ENCODE measurements around the gene RNF112. TPM values are rescaled to one million over a fixed set of nuclear protein-coding genes. Genes with fewer than 3 reads are reported as not detected.

RNF112 gene
- polyA plus RNA-seq, 1 donor from 2014 or later = 33.3 TPM

DNA sequence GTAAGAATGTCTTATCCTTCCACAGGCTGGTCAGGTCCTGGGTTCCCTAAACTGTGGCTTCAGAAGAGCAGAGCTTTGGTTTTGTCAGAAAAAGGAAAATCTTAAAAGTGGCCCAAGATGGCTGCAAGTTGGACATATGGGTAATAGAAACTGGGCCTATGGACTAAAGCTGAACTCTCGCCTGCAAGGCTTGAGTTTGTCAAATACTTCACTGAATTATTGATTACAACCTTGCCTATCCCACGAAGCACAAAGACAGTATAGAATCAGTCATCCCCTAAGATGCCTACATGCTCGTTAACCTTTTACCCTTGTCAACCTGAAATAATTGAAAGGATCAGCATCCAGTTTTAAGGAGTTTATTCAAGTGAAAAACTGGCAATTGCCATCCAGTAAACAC, 20.7 kb downstream of the RNF112 start:
- H3F3A ChIP-seq (ENCODE audit: insufficient read depth, low read length, poor library complexity, severe bottlenecking) = no peaks in the 10 kb centered on the region
- H3K79me2 ChIP-seq (replicated peaks; ENCODE audit: insufficient read depth, low read length) = no peaks in the 10 kb centered on the region
- H3K27me3 ChIP-seq (ENCODE audit: insufficient read depth, low read depth, low read length) = no peaks in the 10 kb centered on the region
- H2AFZ ChIP-seq (ENCODE audit: low read depth, low read length) = no peak overlapping the region
- no peaks in the 10 kb centered on the region for H3K9me3 ChIP-seq (ENCODE audit: low read length)
- H3K36me3 ChIP-seq (ENCODE audit: insufficient read depth, low read length) = no peaks in the 10 kb centered on the region
- H3K4me3 ChIP-seq (ENCODE audit: low read length) = no peak overlapping the region
- no peaks in the 10 kb centered on the region for H4K20me1 ChIP-seq (ENCODE audit: insufficient read depth)
- H3K9ac ChIP-seq (ENCODE audit: low read length) = no peak overlapping the region
- H3K9me2 ChIP-seq (ENCODE audit: insufficient read depth, low read length) = no peaks in the 10 kb centered on the region
- TF ChIP-seq MXI1 (conservative IDR thresholded peaks at IDR 0.05; ENCODE audit: poor library complexity, severe bottlenecking) = no peak
- TF ChIP-seq, protein P1, sequence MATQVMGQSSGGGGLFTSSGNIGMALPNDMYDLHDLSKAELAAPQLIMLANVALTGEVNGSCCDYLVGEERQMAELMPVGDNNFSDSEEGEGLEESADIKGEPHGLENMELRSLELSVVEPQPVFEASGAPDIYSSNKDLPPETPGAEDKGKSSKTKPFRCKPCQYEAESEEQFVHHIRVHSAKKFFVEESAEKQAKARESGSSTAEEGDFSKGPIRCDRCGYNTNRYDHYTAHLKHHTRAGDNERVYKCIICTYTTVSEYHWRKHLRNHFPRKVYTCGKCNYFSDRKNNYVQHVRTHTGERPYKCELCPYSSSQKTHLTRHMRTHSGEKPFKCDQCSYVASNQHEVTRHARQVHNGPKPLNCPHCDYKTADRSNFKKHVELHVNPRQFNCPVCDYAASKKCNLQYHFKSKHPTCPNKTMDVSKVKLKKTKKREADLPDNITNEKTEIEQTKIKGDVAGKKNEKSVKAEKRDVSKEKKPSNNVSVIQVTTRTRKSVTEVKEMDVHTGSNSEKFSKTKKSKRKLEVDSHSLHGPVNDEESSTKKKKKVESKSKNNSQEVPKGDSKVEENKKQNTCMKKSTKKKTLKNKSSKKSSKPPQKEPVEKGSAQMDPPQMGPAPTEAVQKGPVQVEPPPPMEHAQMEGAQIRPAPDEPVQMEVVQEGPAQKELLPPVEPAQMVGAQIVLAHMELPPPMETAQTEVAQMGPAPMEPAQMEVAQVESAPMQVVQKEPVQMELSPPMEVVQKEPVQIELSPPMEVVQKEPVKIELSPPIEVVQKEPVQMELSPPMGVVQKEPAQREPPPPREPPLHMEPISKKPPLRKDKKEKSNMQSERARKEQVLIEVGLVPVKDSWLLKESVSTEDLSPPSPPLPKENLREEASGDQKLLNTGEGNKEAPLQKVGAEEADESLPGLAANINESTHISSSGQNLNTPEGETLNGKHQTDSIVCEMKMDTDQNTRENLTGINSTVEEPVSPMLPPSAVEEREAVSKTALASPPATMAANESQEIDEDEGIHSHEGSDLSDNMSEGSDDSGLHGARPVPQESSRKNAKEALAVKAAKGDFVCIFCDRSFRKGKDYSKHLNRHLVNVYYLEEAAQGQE (IDR thresholded peaks at IDR 0.05; ENCODE audit: borderline replicate concordance) = no peak
- no peak for TF ChIP-seq SMC3 (conservative IDR thresholded peaks at IDR 0.05; ENCODE audit: poor library complexity)
- TF ChIP-seq, protein P2, sequence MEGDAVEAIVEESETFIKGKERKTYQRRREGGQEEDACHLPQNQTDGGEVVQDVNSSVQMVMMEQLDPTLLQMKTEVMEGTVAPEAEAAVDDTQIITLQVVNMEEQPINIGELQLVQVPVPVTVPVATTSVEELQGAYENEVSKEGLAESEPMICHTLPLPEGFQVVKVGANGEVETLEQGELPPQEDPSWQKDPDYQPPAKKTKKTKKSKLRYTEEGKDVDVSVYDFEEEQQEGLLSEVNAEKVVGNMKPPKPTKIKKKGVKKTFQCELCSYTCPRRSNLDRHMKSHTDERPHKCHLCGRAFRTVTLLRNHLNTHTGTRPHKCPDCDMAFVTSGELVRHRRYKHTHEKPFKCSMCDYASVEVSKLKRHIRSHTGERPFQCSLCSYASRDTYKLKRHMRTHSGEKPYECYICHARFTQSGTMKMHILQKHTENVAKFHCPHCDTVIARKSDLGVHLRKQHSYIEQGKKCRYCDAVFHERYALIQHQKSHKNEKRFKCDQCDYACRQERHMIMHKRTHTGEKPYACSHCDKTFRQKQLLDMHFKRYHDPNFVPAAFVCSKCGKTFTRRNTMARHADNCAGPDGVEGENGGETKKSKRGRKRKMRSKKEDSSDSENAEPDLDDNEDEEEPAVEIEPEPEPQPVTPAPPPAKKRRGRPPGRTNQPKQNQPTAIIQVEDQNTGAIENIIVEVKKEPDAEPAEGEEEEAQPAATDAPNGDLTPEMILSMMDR (IDR thresholded peaks at IDR 0.05; ENCODE audit: poor library complexity, severe bottlenecking) = no peak
- TF ChIP-seq RAD21 (conservative IDR thresholded peaks at IDR 0.05) = no peak
- TF ChIP-seq TAF1 (IDR thresholded peaks at IDR 0.05; ENCODE audit: low read depth) = no peak
- no peak for TF ChIP-seq EP300 (conservative IDR thresholded peaks at IDR 0.05; ENCODE audit: poor library complexity, severe bottlenecking)
- TF ChIP-seq EZH2 (IDR thresholded peaks at IDR 0.05; ENCODE audit: borderline replicate concordance, insufficient read depth, low read length, poor library complexity, severe bottlenecking) = no peak
- no peak for TF ChIP-seq POLR2AphosphoS5 (IDR thresholded peaks at IDR 0.05)
- no peak overlapping the region for H3K27ac ChIP-seq (ENCODE audit: low read length)
- H3K4me2 ChIP-seq (ENCODE audit: low read length) = no peak overlapping the region

DNA sequence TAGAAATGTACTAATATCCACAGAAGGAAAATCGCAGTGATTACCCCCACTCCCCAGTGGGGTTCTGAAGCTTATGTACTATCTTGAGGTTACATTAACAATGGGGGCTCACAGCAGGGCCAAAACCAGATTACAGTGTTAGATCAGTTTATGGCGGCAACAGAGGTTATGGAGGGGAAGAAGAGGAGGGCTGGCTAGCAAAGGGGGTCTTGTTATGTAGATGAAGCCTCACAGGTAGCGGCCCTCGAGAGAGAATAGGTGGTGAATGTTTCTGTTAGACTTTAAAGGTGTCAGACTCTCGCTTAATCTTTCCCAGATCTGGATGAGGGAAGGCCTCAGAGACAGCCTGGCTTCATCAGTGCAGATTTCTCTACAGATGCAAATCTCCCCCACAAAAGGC, 22.2 kb downstream of the RNF112 start:
- Histone ChIP-seq H4K20me1 (ENCODE audit: insufficient read depth) (no peaks in the 10 kb centered on the region), H3K9ac (ENCODE audit: low read length) (no peak overlapping the region), H2AFZ (ENCODE audit: low read depth, low read length) (no peak overlapping the region), H3K27me3 (ENCODE audit: insufficient read depth, low read depth, low read length) (no peaks in the 10 kb centered on the region), H3K79me2 (replicated peaks; ENCODE audit: insufficient read depth, low read length) (no peaks in the 10 kb centered on the region), H3K9me3 (ENCODE audit: low read length) (no peaks in the 10 kb centered on the region), H3K9me2 (ENCODE audit: insufficient read depth, low read length) (no peaks in the 10 kb centered on the region), H3K4me2 (ENCODE audit: low read length) (no peak overlapping the region), H3K36me3 (ENCODE audit: insufficient read depth, low read length) (no peaks in the 10 kb centered on the region), H3K4me3 (ENCODE audit: low read length) (no peak overlapping the region), H3F3A (ENCODE audit: insufficient read depth, low read length, poor library complexity, severe bottlenecking) (no peaks in the 10 kb centered on the region), H3K27ac (ENCODE audit: low read length) (no peak overlapping the region)
- TF ChIP-seq EP300 (conservative IDR thresholded peaks at IDR 0.05; ENCODE audit: poor library complexity, severe bottlenecking) = no peak
- no peak for TF ChIP-seq SMC3 (conservative IDR thresholded peaks at IDR 0.05; ENCODE audit: poor library complexity)
- no peak for TF ChIP-seq RAD21 (conservative IDR thresholded peaks at IDR 0.05)
- TF ChIP-seq, protein P1 (IDR thresholded peaks at IDR 0.05; ENCODE audit: borderline replicate concordance) = no peak
- TF ChIP-seq POLR2AphosphoS5 (IDR thresholded peaks at IDR 0.05) = no peak
- TF ChIP-seq EZH2 (IDR thresholded peaks at IDR 0.05; ENCODE audit: borderline replicate concordance, insufficient read depth, low read length, poor library complexity, severe bottlenecking) = no peak
- TF ChIP-seq TAF1 (IDR thresholded peaks at IDR 0.05; ENCODE audit: low read depth) = no peak
- no peak for TF ChIP-seq MXI1 (conservative IDR thresholded peaks at IDR 0.05; ENCODE audit: poor library complexity, severe bottlenecking)
- TF ChIP-seq, protein P2 (IDR thresholded peaks at IDR 0.05; ENCODE audit: poor library complexity, severe bottlenecking) = no peak

All from neural cell (in vitro differentiated cells).